ENCODE measurements around the gene WDR7.

WDR7 gene

DNA sequence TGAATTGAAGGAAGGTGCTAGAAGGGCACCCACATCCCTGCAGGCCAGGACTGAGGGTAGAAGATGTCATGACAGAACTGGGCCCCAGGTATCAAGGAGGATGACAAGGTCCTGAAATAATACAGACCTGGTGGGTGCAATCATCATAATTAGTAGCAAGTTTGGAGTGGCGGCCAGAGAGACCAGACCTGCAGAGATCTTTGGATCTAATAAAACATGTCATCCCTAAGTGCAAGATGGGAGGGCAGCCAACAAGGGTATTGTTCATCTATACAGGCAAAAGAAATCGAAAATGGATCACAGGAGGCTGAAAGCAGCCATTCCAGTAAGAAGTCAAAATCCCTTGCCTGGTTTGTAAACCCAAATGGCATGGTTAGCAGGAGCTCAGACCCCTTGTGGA, 384.4 kb downstream of the WDR7 start:
- TF ChIP-seq, protein P1, sequence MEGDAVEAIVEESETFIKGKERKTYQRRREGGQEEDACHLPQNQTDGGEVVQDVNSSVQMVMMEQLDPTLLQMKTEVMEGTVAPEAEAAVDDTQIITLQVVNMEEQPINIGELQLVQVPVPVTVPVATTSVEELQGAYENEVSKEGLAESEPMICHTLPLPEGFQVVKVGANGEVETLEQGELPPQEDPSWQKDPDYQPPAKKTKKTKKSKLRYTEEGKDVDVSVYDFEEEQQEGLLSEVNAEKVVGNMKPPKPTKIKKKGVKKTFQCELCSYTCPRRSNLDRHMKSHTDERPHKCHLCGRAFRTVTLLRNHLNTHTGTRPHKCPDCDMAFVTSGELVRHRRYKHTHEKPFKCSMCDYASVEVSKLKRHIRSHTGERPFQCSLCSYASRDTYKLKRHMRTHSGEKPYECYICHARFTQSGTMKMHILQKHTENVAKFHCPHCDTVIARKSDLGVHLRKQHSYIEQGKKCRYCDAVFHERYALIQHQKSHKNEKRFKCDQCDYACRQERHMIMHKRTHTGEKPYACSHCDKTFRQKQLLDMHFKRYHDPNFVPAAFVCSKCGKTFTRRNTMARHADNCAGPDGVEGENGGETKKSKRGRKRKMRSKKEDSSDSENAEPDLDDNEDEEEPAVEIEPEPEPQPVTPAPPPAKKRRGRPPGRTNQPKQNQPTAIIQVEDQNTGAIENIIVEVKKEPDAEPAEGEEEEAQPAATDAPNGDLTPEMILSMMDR (IDR thresholded peaks at IDR 0.05; ENCODE audit: insufficient read depth, low read depth, low read length, missing control alignments), result no peak
- H3K4me3 ChIP-seq (ENCODE audit: low read depth, low read length), result no peak overlapping the region
- no peak for DNase-seq (ENCODE audit: low read depth)

DNA sequence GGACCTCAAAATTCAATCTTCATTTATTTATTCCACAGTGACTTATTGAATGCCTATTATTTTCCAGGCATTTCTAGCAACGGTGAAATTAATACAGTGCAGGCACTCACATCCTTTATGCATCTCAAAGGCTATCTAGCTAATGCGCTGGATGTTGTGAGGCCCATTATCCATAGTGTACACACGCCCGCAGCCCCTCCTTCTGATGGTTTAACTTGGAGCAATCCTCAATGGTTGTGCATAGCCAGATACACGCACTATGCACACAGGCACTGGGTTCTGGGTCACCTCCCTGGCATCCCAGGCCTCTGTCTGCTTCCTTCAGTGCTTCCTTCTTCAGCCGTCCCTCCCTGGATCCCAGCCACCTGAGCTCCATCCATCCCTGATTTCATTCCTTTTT, 387.2 kb downstream of the WDR7 start:
- TF ChIP-seq, protein P1 (IDR thresholded peaks at IDR 0.05; ENCODE audit: insufficient read depth, low read depth, low read length, missing control alignments), result no peak
- no peak for DNase-seq (ENCODE audit: low read depth)
- no peak overlapping the region for H3K4me3 ChIP-seq (ENCODE audit: low read depth, low read length)

DNA sequence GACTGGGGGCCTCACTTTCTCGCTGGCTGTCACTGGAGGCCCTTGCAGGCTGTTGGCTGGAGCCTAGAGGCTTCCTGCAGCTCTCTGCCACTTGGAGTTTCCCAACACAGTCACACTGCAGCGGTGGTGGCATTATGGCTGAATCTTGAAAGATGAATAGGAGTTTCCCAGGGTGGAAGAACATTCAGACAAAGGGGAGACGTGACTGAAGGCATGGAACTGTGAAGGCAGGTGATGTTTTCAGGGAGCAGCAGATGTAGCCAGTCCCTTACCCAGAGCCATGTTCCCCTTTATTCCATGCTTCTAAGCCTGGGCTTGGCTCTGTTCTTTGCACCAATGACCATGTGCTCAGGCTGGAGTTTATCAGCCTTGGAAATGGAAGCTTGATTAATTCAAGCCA, 389.0 kb downstream of the WDR7 start:
- no peak overlapping the region for H3K4me3 ChIP-seq (ENCODE audit: low read depth, low read length)
- TF ChIP-seq, protein P1 (IDR thresholded peaks at IDR 0.05; ENCODE audit: insufficient read depth, low read depth, low read length, missing control alignments), result no peak
- no peak for DNase-seq (ENCODE audit: low read depth)

DNA sequence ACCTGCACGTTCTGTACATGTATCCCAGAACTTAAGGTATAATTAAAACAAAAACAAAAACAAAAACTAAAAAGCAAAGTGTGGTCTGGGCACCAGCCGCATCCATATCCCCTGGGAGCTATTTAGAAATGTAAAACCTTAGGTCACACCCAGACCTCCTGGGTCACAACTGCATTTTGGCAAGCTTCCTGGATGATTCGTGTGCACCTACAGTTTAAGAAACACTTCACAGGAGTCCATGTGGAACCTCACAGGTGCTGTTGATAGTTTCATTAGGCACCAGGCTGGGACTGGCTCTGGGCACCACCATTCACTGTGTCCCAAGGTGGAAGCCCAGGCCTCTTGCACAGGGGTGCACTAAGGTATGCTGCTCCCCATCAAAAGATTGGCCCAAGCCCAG, 392.1 kb downstream of the WDR7 start:
- no peak for DNase-seq (ENCODE audit: low read depth)
- no peak overlapping the region for H3K4me3 ChIP-seq (ENCODE audit: low read depth, low read length)
- TF ChIP-seq, protein P1 (IDR thresholded peaks at IDR 0.05; ENCODE audit: insufficient read depth, low read depth, low read length, missing control alignments), result no peak

DNA sequence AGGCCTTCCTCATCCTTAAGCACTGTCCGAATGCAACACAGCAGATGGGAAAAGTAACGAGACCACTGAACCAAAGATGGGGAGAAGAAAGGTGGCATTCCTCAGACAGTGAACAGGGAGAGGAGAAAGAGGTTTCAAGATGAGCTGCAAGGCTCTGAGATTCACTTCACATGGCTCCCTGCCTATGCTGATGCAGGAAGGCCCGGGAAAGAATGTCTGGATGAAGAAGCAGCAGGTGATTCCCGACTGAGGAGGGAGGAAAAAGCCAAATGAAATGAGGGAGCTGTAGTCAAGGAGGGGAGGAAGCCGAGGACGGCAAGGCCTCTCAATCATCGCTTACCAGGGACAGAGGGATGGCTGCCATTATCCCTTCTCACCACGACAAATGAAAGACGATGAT, 397.2 kb downstream of the WDR7 start:
- TF ChIP-seq, protein P1 (IDR thresholded peaks at IDR 0.05; ENCODE audit: insufficient read depth, low read depth, low read length, missing control alignments), result no peak
- H3K4me3 ChIP-seq (ENCODE audit: low read depth, low read length), result no peak overlapping the region
- DNase-seq (ENCODE audit: low read depth), result no peak

DNA sequence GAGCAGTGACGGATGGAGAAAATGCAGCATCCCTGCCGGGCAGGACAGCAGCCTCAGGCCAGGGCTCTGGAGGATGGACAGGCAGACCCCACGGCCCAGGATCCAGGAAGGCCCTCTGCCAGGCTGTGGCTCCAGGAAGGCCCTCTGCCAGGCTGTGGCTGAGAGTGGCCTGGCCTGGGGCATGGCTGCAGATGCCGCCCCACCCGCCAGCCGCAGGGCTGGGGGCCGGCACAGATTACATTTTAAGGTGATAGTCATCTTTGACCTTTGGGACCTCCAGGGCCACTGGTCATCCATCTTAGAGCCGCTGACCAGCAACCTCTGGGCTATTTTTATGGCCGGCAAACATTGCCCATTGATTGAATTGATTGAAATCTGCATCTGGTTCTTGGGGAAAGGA, 397.7 kb downstream of the WDR7 start:
- no peak for DNase-seq (ENCODE audit: low read depth)
- TF ChIP-seq, protein P1 (IDR thresholded peaks at IDR 0.05; ENCODE audit: insufficient read depth, low read depth, low read length, missing control alignments), result no peak
- H3K4me3 ChIP-seq (ENCODE audit: low read depth, low read length), result no peak overlapping the region

DNA sequence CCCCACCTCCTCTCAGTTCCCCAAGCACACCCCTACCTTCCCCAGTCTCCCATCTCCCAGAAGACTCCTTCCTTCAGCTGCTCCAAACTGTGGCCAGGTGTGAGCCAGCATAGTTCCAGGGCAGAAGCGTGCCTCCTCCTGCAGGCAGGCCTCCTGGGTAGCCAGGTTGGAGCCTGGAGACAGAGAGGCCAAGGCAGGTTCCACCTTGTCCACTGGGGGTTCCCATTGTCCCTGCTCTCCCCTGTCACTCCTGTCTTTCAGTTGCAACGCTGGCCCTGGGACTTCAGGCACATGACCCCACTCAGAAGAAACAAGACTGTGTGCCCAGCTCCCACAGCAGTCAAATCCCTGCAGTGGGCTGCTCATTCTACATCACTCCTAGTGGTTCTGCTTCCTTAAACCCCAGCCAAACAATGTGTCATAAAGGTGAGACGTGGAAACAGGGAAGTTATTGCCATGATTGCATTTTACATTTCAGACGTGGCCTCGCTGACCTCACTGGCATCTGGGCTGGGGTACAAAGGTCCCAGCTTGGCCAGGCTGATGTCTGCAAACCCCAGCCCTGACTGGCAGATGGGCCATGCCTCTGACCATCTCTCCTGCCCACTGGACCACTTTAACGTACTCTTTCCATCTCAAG, 399.3 kb downstream of the WDR7 start:
- H3K4me3 ChIP-seq (ENCODE audit: low read depth, low read length), result no peak overlapping the region
- TF ChIP-seq, protein P1 (IDR thresholded peaks at IDR 0.05; ENCODE audit: insufficient read depth, low read depth, low read length, missing control alignments), result no peak
- no peak for DNase-seq (ENCODE audit: low read depth)
